T-cell (primary cell): ENCODE results near the gene ENDOV. TPM values are rescaled to one million over a fixed set of nuclear protein-coding genes. Genes with fewer than 3 reads are reported as not detected.

Experiments used
- ATAC-seq, 4 experiments: fragments of 200-7000 bp in 3 of 4; fragments of 150-1000 bp in 1 of 4; cut with Tn5 transposase; replicated peaks in 1 of 4; 1 replicate in 3 of 4; 2 replicates in 1 of 4; pipeline ENCODE4 v1.10.0; 2021; ENCODE audit warnings: moderate library complexity in 3 of 4, mild to moderate bottlenecking in 2 of 4, moderate number of reproducible peaks in 1 of 4
- CTCF ChIA-PET, 2 donors: fragments of 300-600 bp; sonication (Branson Sonifier 250); formaldehyde crosslinking; loops; one replicate each; lab custom pipeline; 2022; ENCODE audit warnings: antibody characterized with exemption in 2 of 2; lab: Charles Lee
- POLR2A ChIA-PET, 2 donors: fragments of 300-600 bp; sonication (Branson Sonifier 250); formaldehyde crosslinking; loops; one replicate each; lab custom pipeline; 2022; ENCODE audit warnings: antibody characterized with exemption in 2 of 2; lab: Charles Lee
- DNase-seq, 35 experiments: peaks; one replicate each; pipeline versions ENCODE4 v3.0.0 to v3.0.0-alpha.2; 2013 to 2023
- H3K27ac ChIP-seq: one replicate; pipeline ENCODE4 v1.5.1; 2013; ENCODE audit warnings: low read length
- H3K27me3 ChIP-seq, 2 experiments: replicated peaks in 1 of 2; 1 replicate in 1 of 2; 2 replicates in 1 of 2; pipeline versions ENCODE4 v1.6.1 to v1.7.0; 2013; ENCODE audit warnings: low read length in 1 of 2, mixed read lengths in 1 of 2; ENCODE audit not compliant: control insufficient read depth in 2 of 2, insufficient read depth in 2 of 2; ENCODE audit errors: extremely low read depth in 1 of 2
- H3K36me3 ChIP-seq, 2 donors: 1 replicate in 1 of 2; 2 replicates in 1 of 2; pipeline versions ENCODE4 v1.6.1 to v1.7.0; 2013; ENCODE audit warnings: low read length in 1 of 2; ENCODE audit not compliant: control insufficient read depth in 2 of 2, insufficient read depth in 1 of 2; ENCODE audit errors: extremely low read depth in 1 of 2
- H3K4me1 ChIP-seq, 2 experiments: 1 replicate in 1 of 2; 2 replicates in 1 of 2; pipeline versions ENCODE4 v1.6.1 to v1.7.0; 2013; ENCODE audit warnings: low read length in 2 of 2, mixed read lengths in 1 of 2; ENCODE audit not compliant: insufficient read depth in 2 of 2, control insufficient read depth in 1 of 2; ENCODE audit errors: extremely low read depth in 1 of 2
- H3K4me3 ChIP-seq, 2 donors: 1 replicate in 1 of 2; 2 replicates in 1 of 2; pipeline versions ENCODE4 v1.5.1 to v1.7.0; 2013; ENCODE audit warnings: mild to moderate bottlenecking in 2 of 2, low read length in 1 of 2, moderate library complexity in 1 of 2; ENCODE audit not compliant: control insufficient read depth in 1 of 2; ENCODE audit errors: extremely low read depth in 1 of 2
- H3K9me3 ChIP-seq: 2 replicates; pipeline ENCODE4 v1.7.0; 2013
- H3K27ac Mint-ChIP-seq, 2 donors: one replicate each; pipeline ENCODE4 v1.8.0; 2020 to 2021; ENCODE audit warnings: mild to moderate bottlenecking in 2 of 2, mixed read lengths in 2 of 2
- H3K27me3 Mint-ChIP-seq, 2 donors: one replicate each; pipeline ENCODE4 v1.8.0; 2021 to 2022; ENCODE audit warnings: mixed read lengths in 2 of 2
- H3K36me3 Mint-ChIP-seq: one replicate; pipeline ENCODE4 v1.8.0; 2021; ENCODE audit warnings: mixed read lengths
- H3K4me1 Mint-ChIP-seq, 3 donors: one replicate each; pipeline ENCODE4 v1.8.0; 2020 to 2022; ENCODE audit warnings: mixed read lengths in 3 of 3, mild to moderate bottlenecking in 1 of 3
- H3K4me3 Mint-ChIP-seq, 3 donors: one replicate each; pipeline ENCODE4 v1.8.0; 2020 to 2022; ENCODE audit warnings: mild to moderate bottlenecking in 3 of 3, mixed read lengths in 3 of 3, moderate library complexity in 3 of 3
- H3K9me3 Mint-ChIP-seq, 3 donors: one replicate each; pipeline ENCODE4 v1.8.0; 2020 to 2022; ENCODE audit warnings: mixed read lengths in 3 of 3
- whole genome bisulfite sequencing: methylation state at CpG from one replicate; pipeline ENCODE4 v1.1.5; 2013; ENCODE audit warnings: missing lambda C conversion rate; ENCODE audit not compliant: insufficient coverage; 5-methylcytosine and 5-hydroxymethylcytosine counted together
- total RNA-seq, 35 experiments: library from RNA in 6 of 35; stranded (reverse) in 6 of 35; fragments of 120-200 nt in 1 of 35; gene quantifications; one replicate each; pipeline versions ENCODE4 v1.2.1 to v1.2.4 and lab custom pipeline; 2013 to 2026

The ENDOV gene
- total RNA-seq, 5 donors from 2014 or later (not counting 1 experiment from before 2014, with no cell fraction given), result 17.1 to 22.2 (median 21.1) TPM

DNA sequence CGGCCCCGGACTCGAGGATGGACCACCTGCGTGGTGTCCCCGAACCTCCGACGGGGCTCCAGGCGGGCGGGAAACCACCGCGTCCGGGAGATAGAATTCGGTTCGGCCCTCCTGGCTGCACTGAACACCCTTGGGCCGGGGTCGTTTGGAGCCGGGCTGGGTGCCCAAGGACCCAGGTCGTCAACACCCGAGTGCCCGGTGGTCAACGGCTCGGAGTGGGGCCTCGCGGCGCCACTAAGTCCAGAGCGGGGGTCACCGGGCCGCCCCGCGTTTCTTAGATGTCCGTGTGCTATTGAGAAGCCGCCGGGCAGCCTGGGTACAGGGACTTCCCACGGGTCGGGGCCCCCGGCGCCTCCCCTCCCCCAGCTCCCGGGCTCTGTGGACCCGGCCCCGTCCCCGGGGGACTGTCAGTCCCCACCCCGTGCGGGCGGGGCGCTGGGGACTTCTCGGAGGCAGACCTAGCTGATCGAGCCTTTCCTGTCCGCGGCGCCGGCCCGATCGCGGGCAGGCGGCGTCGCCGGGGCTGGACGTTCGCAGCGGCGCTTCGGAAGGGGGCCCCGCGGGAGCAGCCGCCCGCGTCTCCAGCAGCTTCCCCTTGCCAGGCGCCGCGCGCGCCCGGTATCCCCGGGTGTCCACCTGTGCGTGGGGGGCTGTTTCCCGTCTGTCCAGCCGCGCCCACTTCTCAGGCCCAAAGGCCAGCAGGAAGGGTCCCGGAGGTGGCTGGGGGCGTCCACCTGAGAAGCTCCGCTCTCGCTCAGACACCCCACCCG is 62.1 kb downstream of the ENDOV start:
- ATAC-seq (no peak), DNase-seq (peak in 2 of 35 experiments; percentile 4 to 20)
- ChIA-PET CTCF (interaction anchor here in 1 of 2 donors (0.6 kb wide), 1 partner anchor 510 kb away, joined by 13 read pairs; no protein-coding TSS in a partner anchor), POLR2A (no interaction called here)
- Histone ChIP-seq H3K27me3 (peaks cover 8 to 88% of the 10 kb centered on the region in 2 experiments), H3K9me3 (no peaks in the 10 kb centered on the region), H3K27ac (no peak overlapping the region), H3K4me1 (peaks cover 4 to 55% of the 10 kb centered on the region in 2 experiments), H3K4me3 (peak overlapping the region; percentile 18 to 59), H3K36me3 (no peaks in the 10 kb centered on the region)
- H3K36me3 Mint-ChIP-seq, result no peaks in the 10 kb centered on the region
- no peaks in the 10 kb centered on the region for H3K9me3 Mint-ChIP-seq
- no peak overlapping the region for H3K27ac Mint-ChIP-seq
- peaks cover 42 to 67% of the 10 kb centered on the region in 2 donors for H3K27me3 Mint-ChIP-seq
- H3K4me3 Mint-ChIP-seq, result peak overlapping the region in 2 of 3 donors; percentile 24 to 47
- H3K4me1 Mint-ChIP-seq, result peaks cover 20 to 26% (median 23%) of the 10 kb centered on the region in 3 donors
- WGBS, result 3% methylated on average over 83 of the region's 84 CpGs

DNA sequence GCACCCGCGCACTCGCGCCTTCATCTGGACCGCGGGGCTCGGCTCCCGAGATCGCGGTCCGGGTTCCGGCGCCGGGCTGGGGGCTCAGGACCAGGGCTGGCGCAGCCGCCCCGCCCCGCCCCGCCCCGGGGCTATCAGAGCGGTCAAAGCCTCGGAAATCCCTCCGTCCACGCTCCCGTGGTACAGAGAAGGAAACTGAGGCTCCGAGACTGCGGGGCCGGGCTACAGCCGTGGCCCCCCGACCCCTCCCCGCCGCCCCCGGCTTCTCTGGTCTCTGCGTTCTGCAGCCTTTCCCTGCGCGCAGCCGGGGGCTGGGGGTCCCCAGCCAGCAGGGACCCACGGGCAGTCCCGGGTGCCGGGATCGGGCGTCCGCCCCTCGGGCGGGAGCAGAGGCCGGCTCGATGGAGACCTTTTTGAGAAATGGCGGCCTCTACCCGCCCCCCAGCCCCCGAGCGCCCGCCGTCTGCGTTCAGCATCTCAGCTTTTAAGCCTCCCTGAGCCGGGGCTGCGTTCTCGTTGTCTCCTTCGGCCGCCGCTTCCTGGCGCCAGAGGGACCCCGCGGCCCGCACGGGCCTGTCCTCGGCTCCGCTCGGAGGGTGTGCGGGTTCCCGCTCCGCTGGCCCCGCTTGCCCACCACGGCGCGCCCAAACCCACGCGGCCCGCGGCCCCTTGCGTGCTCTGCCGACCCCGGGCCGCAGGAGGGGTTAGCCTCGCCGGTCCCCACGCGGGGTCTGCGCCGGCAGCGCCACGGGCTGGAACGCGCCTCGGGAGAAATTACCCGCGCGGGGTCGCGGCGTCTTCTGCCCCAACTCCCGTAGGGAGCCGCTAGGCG is 62.9 kb downstream of the ENDOV start:
- CTCF ChIA-PET, result interaction anchor here (0.6 kb wide), 2 partner anchors 115 to 509 kb away, joined by 3 to 13 read pairs; no protein-coding TSS in a partner anchor
- H3K27ac Mint-ChIP-seq, result no peak overlapping the region
- H3K4me3 Mint-ChIP-seq, result peak overlapping the region in 1 of 3 donors; percentile 67
- peak overlapping the region in 1 of 2 donors; percentile 48 for H3K4me3 ChIP-seq
- no peaks in the 10 kb centered on the region for H3K9me3 ChIP-seq
- H3K27me3 Mint-ChIP-seq, result peaks cover 46 to 68% of the 10 kb centered on the region in 2 donors
- peak in 18 of 35 experiments; percentile 9 to 56 (median 28) for DNase-seq
- peak; percentile 45 to 59 (median 56) for ATAC-seq
- POLR2A ChIA-PET, result no interaction called here
- peaks cover 15 to 21% (median 21%) of the 10 kb centered on the region in 3 donors for H3K4me1 Mint-ChIP-seq
- peaks cover 9 to 88% of the 10 kb centered on the region in 2 experiments for H3K27me3 ChIP-seq
- WGBS, result 6% methylated on average over 102 of the region's 103 CpGs
- H3K4me1 ChIP-seq, result peaks cover 4 to 47% of the 10 kb centered on the region in 2 experiments
- H3K9me3 Mint-ChIP-seq, result no peaks in the 10 kb centered on the region
- H3K36me3 Mint-ChIP-seq, result no peaks in the 10 kb centered on the region
- H3K36me3 ChIP-seq, result no peaks in the 10 kb centered on the region
- H3K27ac ChIP-seq, result no peak overlapping the region

DNA sequence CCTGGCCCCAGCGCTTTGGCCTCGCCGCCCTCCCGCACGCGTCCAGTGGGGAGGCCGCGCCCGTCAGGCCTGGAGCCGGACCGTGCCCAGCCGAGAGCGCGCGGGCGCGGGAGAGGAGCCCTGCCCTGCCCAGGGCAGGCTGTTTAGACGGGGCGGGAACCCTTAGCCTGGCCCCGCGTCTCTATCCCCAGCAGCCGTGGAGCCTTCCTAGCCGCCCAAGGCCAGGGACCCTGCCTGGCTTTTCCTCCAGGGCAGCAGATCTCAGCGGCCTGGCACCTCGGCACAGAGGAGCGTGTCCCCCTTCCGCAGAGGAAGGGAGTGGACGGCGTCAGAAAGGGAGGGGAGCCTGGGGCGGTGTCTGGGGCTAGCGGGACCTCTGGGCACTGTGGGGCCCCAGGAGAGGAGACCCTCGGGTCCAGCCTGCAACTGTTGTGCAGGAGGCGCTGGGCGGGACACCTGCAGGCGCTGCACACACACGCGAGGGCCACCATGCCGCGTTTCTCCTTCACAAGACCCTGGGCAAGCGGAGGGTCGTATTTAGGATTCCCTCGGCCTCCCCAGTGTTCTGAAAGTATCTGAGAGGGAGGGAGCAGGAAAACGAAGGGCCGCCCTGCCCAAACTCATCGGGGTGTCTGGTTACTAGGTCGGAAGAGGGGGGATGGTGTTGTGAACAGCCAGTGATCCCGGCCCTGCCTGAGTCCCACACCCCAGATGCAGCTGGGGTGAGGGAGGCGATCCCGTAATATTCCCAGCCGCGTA is 63.7 kb downstream of the ENDOV start:
- no peak for DNase-seq
- no peaks in the 10 kb centered on the region for H3K36me3 ChIP-seq
- WGBS, result 10% methylated on average over 42 of the region's 51 CpGs
- CTCF ChIA-PET, result interaction anchor here in 1 of 2 donors (0.6 kb wide), 1 partner anchor 114 kb away, joined by 3 read pairs; no protein-coding TSS in a partner anchor
- no peaks in the 10 kb centered on the region for H3K36me3 Mint-ChIP-seq
- no peak overlapping the region for H3K27ac ChIP-seq
- H3K4me1 Mint-ChIP-seq, result peaks cover 15 to 21% (median 21%) of the 10 kb centered on the region in 3 donors
- no peaks in the 10 kb centered on the region for H3K9me3 ChIP-seq
- POLR2A ChIA-PET, result no interaction called here
- H3K27me3 Mint-ChIP-seq, result peaks cover 54 to 69% of the 10 kb centered on the region in 2 donors
- H3K9me3 Mint-ChIP-seq, result no peaks in the 10 kb centered on the region
- H3K27ac Mint-ChIP-seq, result no peak overlapping the region
- H3K4me3 ChIP-seq, result peak overlapping the region in 1 of 2 donors; percentile 48
- H3K4me3 Mint-ChIP-seq, result peak overlapping the region; percentile 31 to 67 (median 63)
- peaks cover 9 to 88% of the 10 kb centered on the region in 2 experiments for H3K27me3 ChIP-seq
- no peak for ATAC-seq
- peaks cover 4 to 46% of the 10 kb centered on the region in 2 experiments for H3K4me1 ChIP-seq

DNA sequence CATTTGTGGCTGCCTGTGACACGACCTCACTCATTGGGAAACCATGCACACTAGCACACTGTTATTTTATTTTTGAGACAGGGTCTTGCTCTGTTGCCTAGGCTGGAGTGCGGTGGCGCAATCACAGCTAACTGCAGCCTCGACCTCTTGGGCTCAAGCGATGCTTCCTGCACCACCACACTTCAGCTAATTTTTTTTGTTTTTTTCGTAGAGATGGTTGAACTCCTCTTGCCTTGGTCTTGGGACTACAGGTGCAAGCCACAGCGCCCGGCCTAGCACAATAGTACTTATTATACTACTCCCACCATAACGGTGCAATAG is 64.2 kb downstream of the ENDOV start:
- Histone ChIP-seq H3K27me3 (peaks cover 9 to 86% of the 10 kb centered on the region in 2 experiments), H3K4me1 (peaks cover 4 to 43% of the 10 kb centered on the region in 2 experiments), H3K4me3 (no peak overlapping the region), H3K27ac (no peak overlapping the region), H3K9me3 (no peaks in the 10 kb centered on the region), H3K36me3 (no peaks in the 10 kb centered on the region)
- peaks cover 15 to 20% (median 20%) of the 10 kb centered on the region in 3 donors for H3K4me1 Mint-ChIP-seq
- H3K4me3 Mint-ChIP-seq, result peak overlapping the region; percentile 31 to 67 (median 63)
- ATAC-seq, result no peak
- H3K27ac Mint-ChIP-seq, result no peak overlapping the region
- peaks cover 56 to 65% of the 10 kb centered on the region in 2 donors for H3K27me3 Mint-ChIP-seq
- H3K9me3 Mint-ChIP-seq, result no peaks in the 10 kb centered on the region
- H3K36me3 Mint-ChIP-seq, result no peaks in the 10 kb centered on the region
- 56% methylated on average over 4 of the region's 9 CpGs for WGBS
- ChIA-PET POLR2A (no interaction called here), CTCF (no interaction called here)
- no peak for DNase-seq

DNA sequence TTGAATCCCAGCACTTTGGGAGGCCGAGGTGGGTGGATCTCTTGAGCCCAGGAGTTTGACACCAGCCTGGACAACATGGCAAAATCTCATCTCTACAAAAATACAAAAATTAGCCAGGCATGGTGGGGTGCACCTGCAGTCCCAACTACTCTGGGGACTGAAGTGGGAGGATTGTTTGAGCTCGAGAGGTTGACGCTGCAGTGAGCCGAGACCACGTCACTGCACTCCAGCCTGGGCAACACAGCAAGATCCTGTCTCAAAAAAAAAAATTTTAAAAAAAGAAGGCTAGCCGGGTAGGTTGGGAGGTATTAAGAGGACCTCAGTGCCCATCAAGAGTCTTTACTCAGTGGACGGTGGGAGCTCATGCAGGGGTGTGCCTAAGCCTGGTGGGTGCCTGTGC is 65.3 kb downstream of the ENDOV start:
- ATAC-seq, result no peak
- POLR2A ChIA-PET, result interaction anchor here in 1 of 2 donors (0.6 kb wide), 1 partner anchor 326 kb away, joined by 4 read pairs; no protein-coding TSS in a partner anchor
- DNase-seq, result no peak

More for the DNA sequence above, 65.3 kb downstream of the ENDOV start:
- Mint-ChIP-seq H3K4me1 (peaks cover 4 to 11% (median 9%) of the 10 kb centered on the region in 3 donors), H3K9me3 (no peaks in the 10 kb centered on the region), H3K27ac (peak overlapping the region in 1 of 2 donors; percentile 31), H3K36me3 (no peaks in the 10 kb centered on the region), H3K4me3 (no peak overlapping the region), H3K27me3 (peaks cover 50 to 57% of the 10 kb centered on the region in 2 donors)
- Histone ChIP-seq H3K4me3 (no peak overlapping the region), H3K27me3 (peaks cover 9 to 78% of the 10 kb centered on the region in 2 experiments), H3K27ac (no peak overlapping the region), H3K36me3 (no peaks in the 10 kb centered on the region), H3K4me1 (peaks cover 4 to 33% of the 10 kb centered on the region in 2 experiments), H3K9me3 (no peaks in the 10 kb centered on the region)
- CTCF ChIA-PET, result no interaction called here
- 75% methylated on average over 2 of the region's 7 CpGs for WGBS
